SKM-1 treated with dmso at 0.1 percent for 144 hours (cell line): ENCODE data around the gene NEK7.
"Not testable (repeated sequence)": the region's sequence is repeated elsewhere in the genome, so short reads cannot be mapped to it uniquely, and the experiment has no call there.

ENCODE experiments used
- DNase-seq: peaks from one replicate; lab custom pipeline; 2025; ENCODE audit not compliant: unreplicated experiment; lab: John Stamatoyannopoulos, UW

Gene NEK7

DNA sequence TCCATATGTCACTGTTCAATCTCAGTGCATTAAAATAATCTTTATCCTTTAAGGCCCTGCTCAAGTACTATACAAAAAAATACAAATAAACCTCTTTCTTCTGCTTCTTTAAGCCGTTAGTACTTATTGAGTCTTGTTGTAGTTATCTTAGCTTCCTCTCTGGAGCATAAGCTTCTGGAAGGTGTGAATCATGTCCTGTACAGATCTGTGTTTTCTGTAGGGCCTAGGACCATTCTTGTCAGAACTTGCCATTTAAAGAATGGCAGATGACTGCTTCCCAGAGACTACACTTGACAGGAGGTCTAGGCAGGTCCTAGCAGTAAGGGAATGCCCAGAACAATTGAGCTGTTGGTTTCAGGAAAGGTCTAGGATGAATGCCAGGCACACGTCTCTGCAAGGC is 12.9 kb downstream of the NEK7 start:
- no peak for DNase-seq

DNA sequence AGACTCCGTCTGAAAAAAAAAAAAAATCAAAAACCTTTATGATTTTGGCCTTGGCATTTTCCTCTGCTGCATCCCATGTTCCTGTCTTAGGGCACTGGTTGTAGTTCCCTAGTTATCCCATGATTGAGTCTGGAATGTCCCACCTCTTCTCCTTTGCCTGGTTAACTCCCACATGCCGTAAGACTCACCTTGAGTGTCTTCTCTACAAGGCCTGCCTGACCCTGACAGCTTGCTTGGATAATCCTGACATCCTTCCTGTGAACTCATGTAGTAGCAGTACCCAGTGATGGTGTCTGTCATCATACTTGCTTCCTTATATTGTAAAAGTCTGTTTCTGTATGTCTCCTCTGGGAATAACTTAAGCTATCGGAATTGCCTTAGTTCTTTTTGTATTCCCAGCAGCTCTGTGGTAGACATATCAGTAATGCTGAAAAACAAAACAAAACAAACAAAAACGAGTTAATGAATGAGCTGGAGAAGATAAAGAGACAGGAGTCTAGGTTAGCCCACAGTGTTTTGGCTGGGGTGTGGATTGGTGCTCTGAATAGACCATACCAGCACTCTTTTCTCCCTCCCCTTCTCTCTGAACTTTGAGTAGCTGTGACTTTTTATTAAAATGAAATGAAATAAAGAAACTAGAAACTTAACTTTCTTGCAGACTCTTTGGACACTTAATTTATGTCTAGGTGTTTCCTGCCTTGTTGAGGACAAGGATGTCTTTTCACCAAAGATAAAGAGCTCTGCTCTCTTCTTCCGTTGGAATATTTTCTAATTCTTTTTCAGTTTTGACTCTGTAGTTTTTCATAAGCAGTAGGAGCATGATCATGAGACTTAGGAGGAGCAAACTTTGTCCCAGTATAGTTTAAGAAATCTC is 15.1 kb downstream of the NEK7 start:
- DNase-seq: no peak

DNA sequence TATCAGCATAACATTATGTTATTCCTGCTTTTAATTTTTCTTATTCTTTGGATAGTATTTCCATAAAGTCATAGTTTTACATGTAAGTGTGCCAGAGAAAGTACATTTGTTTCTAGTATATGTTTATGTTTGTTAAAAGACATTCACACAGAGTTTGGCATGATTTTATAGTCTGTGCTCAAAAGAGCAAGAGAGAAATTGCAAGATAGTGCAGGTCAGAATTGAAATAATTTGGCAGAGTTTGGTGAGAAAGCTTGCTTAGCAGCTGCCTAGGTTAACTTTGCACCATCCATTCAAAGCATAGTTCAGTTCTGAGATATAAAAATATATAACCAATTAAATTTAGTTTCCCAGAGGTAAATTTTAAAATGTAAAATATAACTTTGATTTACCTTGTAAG is 17.0 kb downstream of the NEK7 start:
- DNase-seq: no peak

DNA sequence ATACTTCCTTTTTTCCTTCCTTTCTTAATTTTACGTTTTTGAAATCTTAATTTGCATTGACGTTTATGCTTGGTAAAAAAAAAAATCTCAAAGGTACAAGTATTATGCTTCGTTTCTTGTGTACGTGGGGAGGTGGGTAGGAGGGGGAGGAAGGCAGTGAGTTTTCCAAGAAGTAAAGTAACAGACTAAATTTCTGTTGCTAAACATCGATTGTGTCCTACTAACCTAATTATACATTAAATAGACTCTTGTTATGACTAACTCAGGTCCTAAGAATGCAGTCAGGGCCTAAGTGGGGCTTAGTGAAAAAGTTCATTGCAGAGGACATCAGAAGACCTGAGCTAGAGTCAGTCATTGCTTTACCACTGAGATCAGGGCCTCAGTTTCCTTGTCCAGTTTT is 17.5 kb downstream of the NEK7 start:
- no peak for DNase-seq

DNA sequence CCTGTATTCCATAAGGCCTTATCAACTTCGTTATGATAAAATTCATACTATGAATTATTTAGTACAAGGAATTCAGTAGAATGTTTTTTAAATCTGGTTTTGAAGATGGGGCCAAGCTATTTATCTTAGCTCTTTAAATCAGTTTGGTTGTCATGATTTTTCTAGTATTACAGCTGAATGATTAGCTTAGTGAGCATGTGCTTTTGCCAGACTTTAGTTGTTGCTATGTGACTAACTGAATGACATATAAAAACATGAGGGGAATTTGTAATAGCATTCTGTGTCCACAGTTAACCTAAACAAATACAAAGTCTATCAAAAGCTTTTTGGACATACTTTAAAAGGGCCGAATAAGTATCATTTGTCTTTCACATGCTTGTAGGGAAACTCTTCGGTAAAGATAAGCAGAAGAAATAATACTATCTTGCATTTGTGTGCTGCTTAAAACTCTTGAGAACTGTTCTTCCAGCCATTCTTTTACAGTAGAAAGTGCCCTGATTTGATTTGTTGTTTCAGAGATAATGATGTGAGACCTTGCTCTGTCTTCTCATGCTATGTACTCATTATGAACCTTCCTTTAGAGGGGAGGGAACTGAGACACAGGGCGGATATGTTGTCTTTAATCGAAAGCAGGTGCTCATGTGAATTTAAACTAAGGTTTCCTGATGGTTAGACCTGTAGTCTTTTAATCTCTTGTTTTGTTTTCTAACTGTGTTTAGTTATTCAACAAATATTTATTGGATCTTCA is 18.8 kb downstream of the NEK7 start:
- DNase-seq: no peak

DNA sequence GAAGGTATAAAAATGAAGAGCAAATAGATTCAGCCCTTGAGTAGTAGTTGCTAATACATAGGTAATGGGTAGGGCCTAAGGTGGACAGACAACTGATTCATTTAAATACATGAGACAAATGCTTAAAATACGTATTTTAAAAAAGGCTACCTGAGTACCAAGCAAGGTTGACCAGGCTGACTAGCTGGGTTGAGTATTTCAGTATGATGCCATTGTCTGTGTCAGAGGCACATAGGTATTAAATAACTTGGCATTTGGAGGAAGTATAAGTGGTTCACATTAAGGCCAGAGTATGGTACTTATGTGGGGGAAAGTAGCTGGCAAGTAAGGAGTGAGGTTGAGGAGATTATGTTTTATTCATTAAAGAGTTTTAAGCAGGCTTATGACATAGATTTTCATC is 19.4 kb downstream of the NEK7 start:
- no peak for DNase-seq

DNA sequence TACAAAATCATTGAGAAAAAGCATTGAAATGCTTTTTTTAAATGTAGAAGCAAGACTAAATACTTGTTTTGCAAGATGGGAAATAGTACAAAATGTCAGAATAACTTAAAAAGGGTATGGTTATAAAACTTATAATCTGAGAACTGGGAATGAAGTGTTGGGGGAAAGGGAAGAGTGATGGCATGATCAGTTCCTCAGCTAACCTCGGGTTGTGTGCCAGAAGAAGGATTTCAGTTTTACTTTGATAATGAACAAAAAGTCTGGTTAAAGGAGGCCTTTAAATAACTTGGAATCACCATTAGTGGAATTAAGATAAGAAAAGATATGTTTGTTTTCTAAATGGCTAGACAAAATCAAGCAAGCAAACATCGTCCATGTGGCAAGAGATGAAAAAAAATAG is 20.7 kb downstream of the NEK7 start:
- DNase-seq: no peak

DNA sequence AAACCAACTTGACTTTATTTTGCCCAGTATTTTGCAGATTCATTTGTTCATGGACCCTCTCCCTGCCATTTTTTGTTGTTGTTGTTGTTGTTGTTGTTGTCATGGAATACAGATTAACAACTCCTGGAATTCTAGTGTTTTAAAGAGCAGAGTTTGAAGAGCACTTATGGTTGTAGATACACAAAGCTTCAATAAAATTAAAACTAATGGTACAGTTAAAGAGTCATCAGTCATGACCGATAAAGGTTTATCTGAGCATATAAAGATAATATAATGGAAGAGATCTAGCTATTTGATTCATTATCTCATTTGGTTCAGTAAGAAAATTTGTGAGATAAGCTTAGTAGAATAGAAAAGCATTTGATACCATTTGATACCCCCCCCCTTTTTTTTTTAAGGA is 21.8 kb downstream of the NEK7 start:
- no peak for DNase-seq

DNA sequence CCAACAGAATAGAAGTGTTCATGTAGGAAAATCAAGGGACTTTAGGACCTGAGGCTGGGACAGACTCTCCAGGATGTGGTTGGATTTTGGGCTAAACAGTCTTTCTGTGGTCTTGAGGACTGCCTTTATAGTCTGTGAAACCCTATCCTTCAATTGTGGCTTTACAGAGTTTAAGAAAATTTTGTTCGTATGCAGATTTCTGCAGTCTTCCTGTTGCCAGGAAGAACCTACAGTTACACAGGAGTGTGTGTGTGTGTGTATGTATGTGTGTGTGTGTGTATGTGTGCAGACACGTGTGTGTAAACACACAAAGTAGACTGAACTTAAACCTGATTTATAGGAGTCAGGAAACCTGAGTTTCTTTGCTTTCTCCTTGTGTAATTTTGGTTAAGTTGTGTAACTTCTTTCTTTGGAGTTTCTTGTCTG is 22.8 kb downstream of the NEK7 start:
- DNase-seq: peak; percentile 68

DNA sequence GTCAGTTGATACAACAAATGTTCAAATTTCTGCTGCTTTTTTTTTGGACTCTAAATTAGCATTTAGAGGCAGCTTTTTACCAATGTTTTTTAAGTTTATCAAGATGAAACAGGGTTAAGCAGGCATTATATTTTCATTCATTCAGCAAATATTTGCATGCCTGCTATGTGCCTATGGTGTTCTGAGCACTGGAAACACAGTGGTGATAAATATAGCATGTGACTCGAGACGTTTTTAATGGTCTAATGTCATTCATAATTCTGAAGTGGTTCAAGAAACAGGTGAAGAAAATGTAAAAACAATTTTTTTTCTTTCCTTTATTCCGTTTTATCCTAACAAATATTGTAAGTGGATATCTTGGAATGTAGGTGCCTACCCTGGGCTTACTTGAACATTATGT is 26.8 kb downstream of the NEK7 start:
- no peak for DNase-seq

DNA sequence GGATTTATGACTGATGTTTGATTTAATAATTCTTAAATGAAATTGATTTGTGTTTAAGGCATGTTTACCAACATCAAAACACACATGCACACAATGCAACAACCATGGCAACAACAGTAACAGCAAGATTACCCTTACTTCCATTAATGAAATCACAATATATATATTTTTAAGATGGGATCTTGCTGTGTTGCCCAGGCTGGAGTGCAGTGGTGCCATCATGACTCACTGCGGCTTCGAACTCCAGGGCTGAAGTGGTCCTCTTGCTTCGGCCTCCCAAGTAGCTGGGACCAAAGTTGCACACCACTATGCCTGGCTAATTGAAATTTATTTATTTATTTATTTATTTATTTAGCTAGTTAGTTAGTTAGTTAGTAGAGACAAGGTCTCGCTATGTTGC is 27.7 kb downstream of the NEK7 start:
- DNase-seq: no peak

DNA sequence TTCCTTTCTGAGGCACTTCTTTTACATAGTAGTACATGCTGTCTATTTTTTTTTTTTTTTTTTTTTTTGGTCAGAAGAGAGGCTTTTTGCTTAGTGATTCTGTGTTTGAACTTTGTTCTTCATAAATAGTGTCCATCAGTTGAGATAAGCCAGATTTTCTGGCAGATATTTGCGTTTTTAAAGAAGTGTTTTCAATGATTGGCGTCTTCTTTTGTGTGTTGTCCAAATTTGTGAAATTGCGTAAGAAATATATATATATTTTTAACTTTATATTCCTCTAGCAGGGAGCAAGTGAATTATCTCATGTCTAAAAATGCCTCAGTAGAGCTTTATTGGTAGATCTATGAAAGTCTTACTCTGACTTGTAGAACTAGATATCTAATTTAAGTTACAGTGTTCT is 28.3 kb downstream of the NEK7 start:
- DNase-seq: no peak

DNA sequence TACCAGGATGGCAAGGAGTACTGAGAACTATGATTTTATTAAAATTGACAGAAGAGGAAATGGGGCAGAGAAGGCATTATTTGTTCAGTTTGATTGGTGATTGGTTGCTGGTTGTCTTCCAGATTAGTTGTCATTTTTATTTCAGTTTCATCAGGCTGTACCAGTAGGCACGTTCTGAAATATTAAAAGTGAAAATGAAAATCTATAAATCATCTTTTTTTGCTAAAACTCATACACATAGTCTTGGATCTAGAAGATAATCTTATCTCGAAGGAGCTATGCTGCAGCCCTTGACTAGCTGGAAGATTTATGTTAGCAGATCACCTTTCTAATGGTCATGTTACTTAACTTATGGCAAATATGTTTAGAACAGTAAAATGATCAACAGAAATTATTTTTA is 29.0 kb downstream of the NEK7 start:
- DNase-seq: no peak

DNA sequence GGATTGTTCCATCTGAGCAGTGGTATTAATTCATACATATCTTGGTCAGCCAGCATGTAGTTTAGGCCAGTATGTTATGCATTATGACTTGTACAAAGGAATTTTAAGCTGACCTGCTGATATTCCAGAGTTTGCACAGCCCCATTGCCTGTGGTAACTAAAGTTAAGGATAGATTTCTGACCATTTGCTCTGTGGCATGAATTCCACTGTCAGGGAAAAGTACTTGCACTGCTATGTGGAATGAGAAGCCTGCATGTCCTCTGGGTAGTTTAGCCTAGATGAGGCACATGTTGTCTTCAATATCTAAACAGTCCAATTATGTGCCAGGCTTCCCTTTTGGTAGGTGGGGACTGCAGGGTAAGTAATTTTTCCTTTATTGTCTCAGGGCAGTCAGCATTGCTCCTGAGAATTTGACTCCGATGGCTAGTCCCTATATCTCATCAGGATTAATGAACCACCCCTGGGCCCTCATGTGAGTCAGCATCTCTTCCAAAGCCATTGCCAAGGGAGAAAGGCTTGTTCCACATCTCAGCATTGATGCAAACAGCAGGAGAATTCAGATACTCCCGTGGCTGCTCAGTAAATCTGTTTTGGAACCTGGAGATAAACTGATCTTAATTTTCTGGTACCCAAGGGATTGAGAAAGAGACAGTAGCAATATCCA is 30.2 kb downstream of the NEK7 start:
- no peak for DNase-seq

DNA sequence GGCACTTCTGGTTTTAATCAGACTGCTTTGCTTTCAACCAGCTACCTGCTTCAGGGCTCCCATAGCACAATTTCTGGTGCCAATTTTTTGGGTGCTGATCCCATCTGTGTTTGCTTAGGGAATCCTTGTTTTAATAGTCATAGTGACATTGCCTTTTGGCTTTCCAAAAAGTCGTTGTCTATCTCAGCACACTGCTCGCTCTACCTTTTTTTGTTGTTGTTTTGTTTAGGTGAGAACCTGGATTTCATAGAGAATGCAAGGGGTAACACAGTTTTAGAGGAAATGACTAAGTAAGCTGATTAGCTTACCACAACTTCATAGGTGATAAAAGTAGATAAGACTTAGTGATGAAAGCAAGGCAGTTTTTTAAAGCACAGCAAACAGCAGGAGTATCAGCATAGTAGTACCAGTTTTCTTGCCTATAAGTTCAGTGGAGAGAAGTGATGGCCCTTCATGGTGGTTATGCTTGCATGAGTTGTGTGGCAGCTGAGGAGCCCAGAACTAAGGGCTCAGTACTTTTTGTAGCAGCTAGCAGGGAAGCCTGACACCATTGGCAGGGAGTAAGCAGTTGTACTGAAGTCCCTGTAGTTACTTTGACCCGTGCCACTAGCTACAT is 31.3 kb downstream of the NEK7 start:
- DNase-seq: no peak

DNA sequence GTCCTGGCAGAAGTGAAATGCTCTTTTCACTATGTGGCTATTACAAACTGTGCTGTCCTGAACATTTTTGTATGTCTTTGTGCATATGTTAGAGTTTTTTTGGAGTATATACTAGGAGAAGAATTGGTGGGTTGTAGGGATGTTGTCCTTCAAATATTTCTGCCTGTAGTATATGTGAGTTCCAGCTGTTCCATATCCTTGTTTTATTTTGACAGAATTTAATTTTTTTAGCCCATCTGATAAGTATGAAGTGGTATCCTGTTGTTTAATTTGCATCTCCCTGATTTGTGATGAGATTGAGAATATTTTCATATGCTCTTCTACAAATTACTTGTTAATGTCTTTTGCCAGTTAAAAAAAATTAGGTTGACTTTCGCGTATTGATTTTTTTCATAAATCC is 34.3 kb downstream of the NEK7 start:
- no peak for DNase-seq

DNA sequence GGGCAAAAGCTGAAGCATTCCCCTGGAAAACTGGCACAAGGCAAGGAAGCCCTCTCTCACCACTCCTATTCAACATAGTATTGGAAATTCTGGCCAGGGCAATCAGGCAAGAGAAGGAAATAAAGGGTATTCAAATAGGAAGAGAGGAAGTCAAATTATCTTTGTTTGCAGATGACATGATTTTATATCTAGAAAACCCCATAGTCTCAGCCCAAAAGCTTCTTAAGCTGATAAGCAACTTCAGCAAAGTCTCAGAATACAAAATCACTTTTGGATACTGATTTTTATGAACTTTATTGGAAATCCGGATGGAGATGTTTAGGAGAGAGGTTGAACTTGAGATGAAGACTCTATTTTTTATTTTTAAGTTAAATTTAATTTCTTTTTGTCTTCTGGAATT is 37.1 kb downstream of the NEK7 start:
- DNase-seq: not testable (repeated sequence)

DNA sequence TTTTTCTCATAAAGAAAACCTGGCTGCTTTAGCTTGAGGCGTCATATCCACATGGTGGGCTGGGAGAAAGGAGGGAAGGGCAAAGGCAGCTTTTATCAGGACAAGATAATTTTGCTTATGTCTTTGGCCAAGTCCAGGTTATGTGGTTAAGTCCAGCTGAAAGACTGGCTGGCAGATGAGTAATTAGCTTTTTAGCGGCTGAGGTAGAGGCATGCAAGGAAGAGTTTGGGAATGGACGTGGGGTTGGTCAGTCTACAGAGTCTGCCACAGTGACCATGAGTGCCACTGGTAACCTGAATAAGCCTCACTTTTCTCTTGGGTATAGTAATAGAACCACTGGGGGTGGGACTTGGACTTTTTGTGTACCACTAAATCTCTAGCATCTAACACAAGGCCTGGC is 39.8 kb downstream of the NEK7 start:
- no peak for DNase-seq

DNA sequence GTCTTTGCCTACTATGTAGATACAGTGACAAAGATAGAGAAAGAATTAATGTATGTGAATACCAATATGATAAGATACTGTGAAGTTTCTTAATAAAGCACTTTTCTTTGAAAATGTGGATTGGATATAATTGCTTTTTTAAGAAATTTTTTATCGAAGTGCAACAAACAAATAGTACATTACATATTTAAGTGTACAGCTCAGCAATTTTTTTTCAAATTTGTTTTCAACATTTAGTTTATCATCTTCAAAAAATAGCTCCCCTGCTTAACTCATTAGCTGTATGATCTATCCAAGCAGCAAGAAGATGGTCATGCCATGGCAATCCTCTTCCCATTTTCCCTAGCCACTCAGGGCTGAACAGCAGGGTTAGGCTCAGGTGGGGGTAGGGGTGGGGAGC is 40.5 kb downstream of the NEK7 start:
- no peak for DNase-seq

DNA sequence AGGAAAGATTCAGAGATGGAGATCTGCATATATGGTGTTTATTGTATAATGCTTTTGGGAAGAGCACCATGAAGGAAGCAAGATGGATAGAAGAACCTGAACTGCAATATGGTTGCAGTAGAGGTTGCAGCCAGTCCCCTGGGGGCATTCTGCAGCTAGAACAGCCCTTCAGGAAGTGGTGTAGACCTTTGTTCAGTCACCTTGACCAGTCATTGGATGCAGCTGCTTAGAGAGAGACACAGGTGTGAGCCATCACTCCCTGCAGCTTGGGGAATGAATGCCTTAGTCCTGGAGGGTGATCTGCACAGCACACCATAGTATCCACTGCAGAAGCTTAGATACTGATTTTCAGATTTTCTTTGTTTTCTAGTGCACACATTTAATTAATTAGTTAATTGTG is 42.3 kb downstream of the NEK7 start:
- no peak for DNase-seq

DNA sequence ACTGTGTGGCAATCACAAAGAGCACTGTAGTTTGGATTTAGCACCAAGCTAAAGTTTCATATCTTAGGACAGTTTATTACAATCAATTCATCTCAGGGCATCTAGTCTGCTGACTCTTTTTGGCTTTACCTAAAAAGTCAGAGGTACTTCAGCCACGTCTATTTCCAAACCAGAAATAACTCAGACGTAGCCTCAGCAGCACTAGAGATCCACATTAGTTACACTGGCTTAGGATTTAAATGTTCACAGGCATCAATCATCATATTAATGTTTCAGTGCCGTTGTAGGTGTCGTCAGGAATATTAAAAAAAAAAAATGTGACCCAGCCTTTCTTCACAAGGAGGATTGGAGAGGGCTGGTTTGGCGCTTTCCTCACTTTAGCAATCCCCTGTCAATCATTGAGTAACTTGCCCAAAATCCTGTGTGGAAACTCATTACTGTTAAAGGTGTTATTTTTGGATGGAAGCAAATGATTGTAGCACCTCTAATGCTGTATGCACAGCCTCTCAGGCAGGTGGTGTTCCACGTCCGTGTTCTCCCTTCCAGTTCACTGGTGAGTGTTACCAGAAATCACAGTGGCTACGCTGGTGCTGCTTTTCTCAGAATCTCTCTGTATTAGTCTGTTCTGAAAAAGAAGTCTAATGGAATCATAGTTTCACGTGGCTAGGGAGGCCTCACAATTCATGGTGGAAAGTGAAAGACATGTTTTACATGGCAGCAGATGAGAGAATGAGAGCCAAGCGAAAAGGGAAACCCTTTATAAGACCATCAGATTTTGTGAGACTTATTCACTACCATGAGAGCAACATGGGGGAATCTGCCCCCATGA is 45.4 kb downstream of the NEK7 start:
- DNase-seq: no peak
